PC-3 (cell line): Measurements from ENCODE around the gene CD164L2.

Experiments
- CTCF ChIP-seq: fragments of 300-600 bp; sonication (generic); conservative IDR thresholded peaks from 2 replicates; pipeline ENCODE4 v1.5.1; 2017; ENCODE audit warnings: antibody characterized with exemption, low read depth, mild to moderate bottlenecking, low read length
- EZH2 ChIP-seq: fragments of 300-600 bp; sonication (generic); IDR thresholded peaks from one replicate; pipeline ENCODE4 v1.6.1; 2017; ENCODE audit warnings: antibody characterized with exemption, mild to moderate bottlenecking, low read length; ENCODE audit not compliant: unreplicated experiment

GRCh38 chr1:27408151-27408550 is 25.0 kb upstream of the CD164L2 start:
- no peak for TF ChIP-seq CTCF
- no peak for TF ChIP-seq EZH2
